Measurements from ENCODE around the gene MEGF11.
"Not testable (repeated sequence)": the region's sequence is repeated elsewhere in the genome, so short reads cannot be mapped to it uniquely, and the experiment has no call there.

MEGF11 gene

GRCh38 chr15:65885668-65886218 lies 367.8 kb downstream of the MEGF11 start:
- no peak for DNase-seq (ENCODE audit: low read depth)

GRCh38 chr15:65884511-65884910 lies 369.0 kb downstream of the MEGF11 start:
- DNase-seq (ENCODE audit: low read depth), result no peak

GRCh38 chr15:65883571-65883970 lies 370.0 kb downstream of the MEGF11 start:
- no peak for DNase-seq (ENCODE audit: low read depth)

- no peak for DNase-seq (ENCODE audit: low read depth)
Measured at GRCh38 chr15:65881766-65882434, 371.6 kb downstream of the MEGF11 start.

GRCh38 chr15:65877749-65878148 lies 375.8 kb downstream of the MEGF11 start:
- no peak for DNase-seq (ENCODE audit: low read depth)

- DNase-seq (ENCODE audit: low read depth), result no peak
Measured at GRCh38 chr15:65875458-65875857, 378.1 kb downstream of the MEGF11 start.

- DNase-seq (ENCODE audit: low read depth), result no peak
Measured at GRCh38 chr15:65873256-65873655, 380.3 kb downstream of the MEGF11 start.

- not testable (repeated sequence) for DNase-seq (ENCODE audit: low read depth)
Measured at GRCh38 chr15:65872596-65872995, 381.0 kb downstream of the MEGF11 start.

GRCh38 chr15:65871886-65872285 lies 381.7 kb downstream of the MEGF11 start:
- DNase-seq (ENCODE audit: low read depth), result not testable (repeated sequence)

- DNase-seq (ENCODE audit: low read depth), result no peak
Measured at GRCh38 chr15:65870889-65871533, 382.5 kb downstream of the MEGF11 start.

GRCh38 chr15:65869954-65870871 lies 383.3 kb downstream of the MEGF11 start:
- peak; percentile 83 for DNase-seq (ENCODE audit: low read depth)

GRCh38 chr15:65869126-65869953 lies 384.2 kb downstream of the MEGF11 start, which contains the start of gene RAB11A:
Gene RAB11A, plus strand, starts transcription at chr15:65869491. Its CDS starts 95 bp downstream, at chr15:65869586.
- peak; percentile 82 for DNase-seq (ENCODE audit: low read depth)

- no peak for DNase-seq (ENCODE audit: low read depth)
Measured at GRCh38 chr15:65868546-65869125, 384.9 kb downstream of the MEGF11 start.

- DNase-seq (ENCODE audit: low read depth), result not testable (repeated sequence)
Measured at GRCh38 chr15:65867933-65868332, 385.6 kb downstream of the MEGF11 start.

- DNase-seq (ENCODE audit: low read depth), result no peak
Measured at GRCh38 chr15:65867244-65867643, 386.3 kb downstream of the MEGF11 start.

GRCh38 chr15:65863106-65863505 lies 390.4 kb downstream of the MEGF11 start:
- no peak for DNase-seq (ENCODE audit: low read depth)

- peak; percentile 73 for DNase-seq (ENCODE audit: low read depth)
Measured at GRCh38 chr15:65862682-65863081, 390.9 kb downstream of the MEGF11 start.

- DNase-seq (ENCODE audit: low read depth), result no peak
Measured at GRCh38 chr15:65857718-65858402, 395.7 kb downstream of the MEGF11 start.

- no peak for DNase-seq (ENCODE audit: low read depth)
Measured at GRCh38 chr15:65856821-65857455, 396.6 kb downstream of the MEGF11 start.

GRCh38 chr15:65851981-65852380 lies 401.6 kb downstream of the MEGF11 start:
- DNase-seq (ENCODE audit: low read depth), result no peak
